Heart left ventricle (tissue), 11 donors: ENCODE results near the gene OSBP2. TPM values are rescaled to one million over a fixed set of nuclear protein-coding genes. Genes with fewer than 3 reads are reported as not detected.

Experiments
- microRNA counts, 2 donors: library from miRNA; unstranded; fragments of <30 nt; microRNA quantifications; one replicate each; lab custom pipeline; 2016
- microRNA-seq, 4 donors: library from miRNA; unstranded; fragments of <30 nt; microRNA quantifications; one replicate each; pipeline versions ENCODE4 to v1.2.0, GENCODE V29; 2017 to 2020
- polyA plus RNA-seq, 2 donors: library from polyadenylated mRNA; stranded (reverse); fragments of 200-250 nt; gene quantifications; one replicate each; pipeline ENCODE4 v1.2.3, GENCODE V29; 2013
- total RNA-seq, 9 donors: library from RNA; depleted of rRNA in 2 of 9; stranded (reverse); fragments of >200 nt in 2 of 9; fragmentation: NEBNext Ultra II Directional in 3 of 9; extraction: Animal tissue kit (Norgen Biotek cat#: 25700) in 3 of 9; gene quantifications; one replicate each; pipeline versions ENCODE4 v1.1.0 to v1.2.4, GENCODE V29; 2016 to 2023
- donor health status: ischemic (EF 13 %, LVEDD 7.1; RV severe dilation, severe dysfunction).
- donor health status: healthy with polysubstance abuse.
- donor health status: DM: no; HTN: yes; CAD: no.
- donor health status: DM: no; HTN: no; CAD: no.
- donor health status: ischemic (EF 25% LVEDD 5.7; RV mildly dilated, moderate dysfunction).
- donor health status: healthy.
- donor health status: DM: yes; HTN: yes; CAD: no.
- donor health status: PGD.
- donor health status: nonischemic (EF 23%, LVEDD 6.1; RV moderate dilation, normal function).

The OSBP2 gene
- total and polyA plus RNA-seq, 11 donors, result 2.0 to 23.5 (median 12.2) TPM

MicroRNAs within 50 kb of the gene (microRNA counts, 767-probe panel; counts per million panel counts)
- microRNA hsa-miR-3200-3p (lab: Ali Mortazavi, UCI), result 71.6 to 1,525 counts per million in 2 donors

Small RNAs within 50 kb of the gene (microRNA-seq; reads per million reads assigned to microRNA genes)
- 17.8 to 40.9 (median 22.5) reads per million in 4 donors for gene MIR3200

Other genes with a start within 250 kb of the OSBP2 start
- gene SEC14L3, start 222.9 kb upstream of the OSBP2 start, total RNA-seq, result not detected
- gene SEC14L3, start 222.9 kb upstream of the OSBP2 start, polyA plus RNA-seq, result not detected
- under 1 TPM in 1 of 9 donors, not detected in 8; 0.27 TPM for gene SEC14L4, start 189.2 kb upstream of the OSBP2 start, total RNA-seq
- not detected for gene SEC14L4, start 189.2 kb upstream of the OSBP2 start, polyA plus RNA-seq
- 1 to 10 TPM in 1 of 9 donors, under 1 TPM in 1, not detected in 7; 0.16 to 2.8 TPM for gene SEC14L6, start 148.1 kb upstream of the OSBP2 start, total RNA-seq
- gene SEC14L6, start 148.1 kb upstream of the OSBP2 start, polyA plus RNA-seq, result under 1 TPM in 1 of 2 donors, not detected in 1; 0.03 TPM
- gene GAL3ST1, start 120.2 kb upstream of the OSBP2 start, total RNA-seq, result 1 to 10 TPM in 1 of 9 donors, under 1 TPM in 3, not detected in 5; 0.25 to 1.1 (median 0.58) TPM
- gene GAL3ST1, start 120.2 kb upstream of the OSBP2 start, polyA plus RNA-seq, result under 1 TPM; 0.14 to 0.19 TPM
- 10 to 100 TPM; 15.7 to 39.8 (median 27.8) TPM for gene PES1, start 103.0 kb upstream of the OSBP2 start, total RNA-seq
- 10 to 100 TPM; 23.0 to 60.9 TPM for gene PES1, start 103.0 kb upstream of the OSBP2 start, polyA plus RNA-seq
- gene TCN2, start 87.7 kb upstream of the OSBP2 start, total RNA-seq, result 10 to 100 TPM; 11.2 to 69.9 (median 19.5) TPM
- gene TCN2, start 87.7 kb upstream of the OSBP2 start, polyA plus RNA-seq, result 10 to 100 TPM; 11.0 to 19.2 TPM
- 1 to 10 TPM; 2.4 to 9.8 (median 4.0) TPM for gene SLC35E4, start 59.1 kb upstream of the OSBP2 start, total RNA-seq
- 1 to 10 TPM; 3.4 to 5.1 TPM for gene SLC35E4, start 59.1 kb upstream of the OSBP2 start, polyA plus RNA-seq
- gene DUSP18, start 27.0 kb upstream of the OSBP2 start, total RNA-seq, result 1 to 10 TPM; 1.8 to 6.1 (median 3.1) TPM
- 1 to 10 TPM; 1.6 to 3.2 TPM for gene DUSP18, start 27.0 kb upstream of the OSBP2 start, polyA plus RNA-seq